ENCODE results near the gene GPR158.

GPR158 gene

DNA sequence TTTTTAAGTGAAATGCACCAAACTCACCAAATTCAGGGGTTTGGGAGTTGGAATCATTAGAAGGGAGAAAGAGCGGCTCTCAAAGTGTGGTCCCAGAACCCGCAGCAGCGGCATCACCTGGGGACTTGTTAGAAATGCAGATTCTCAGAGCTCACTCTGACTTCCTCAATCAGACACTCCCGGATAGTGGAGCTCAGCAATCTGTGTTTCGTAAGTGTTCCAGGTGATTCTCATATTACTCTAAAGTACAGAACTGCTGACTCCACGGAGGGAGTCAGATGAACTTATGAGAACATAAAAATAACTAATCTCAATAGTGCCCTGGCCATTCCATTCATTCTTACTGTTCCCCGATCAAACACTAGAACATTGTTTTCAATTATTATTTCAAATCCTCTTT lies 400.5 kb downstream of the GPR158 start:
- no peaks in the 10 kb centered on the region for H3K9me3 Mint-ChIP-seq
- no peaks in the 10 kb centered on the region for H3K4me1 Mint-ChIP-seq
- ATAC-seq (no peak), DNase-seq (no peak)
- H3K27ac Mint-ChIP-seq = no peak overlapping the region
- H3K27me3 Mint-ChIP-seq = no peaks in the 10 kb centered on the region
- no peak overlapping the region for H3K4me3 Mint-ChIP-seq

DNA sequence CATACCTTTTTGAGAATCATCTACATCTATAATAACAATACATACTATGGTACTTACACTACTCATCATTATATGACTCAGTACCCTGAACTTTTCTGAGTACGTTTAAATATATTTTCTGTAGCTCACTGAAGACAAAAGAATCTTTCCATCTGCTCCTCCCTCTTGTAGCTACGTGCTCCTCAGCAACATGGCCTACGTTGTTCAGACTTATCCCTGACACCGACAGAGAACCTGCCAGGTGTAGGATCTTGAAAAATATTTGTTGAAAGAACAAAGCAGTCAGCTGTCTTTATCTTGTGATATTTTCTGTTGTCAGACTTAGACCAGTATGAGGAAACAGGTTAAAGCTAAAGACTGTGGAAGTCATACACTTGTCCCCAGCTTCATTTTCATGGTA lies 403.3 kb downstream of the GPR158 start:
- ATAC-seq (no peak), DNase-seq (no peak)
- Mint-ChIP-seq H3K27ac (no peak overlapping the region), H3K4me1 (no peaks in the 10 kb centered on the region), H3K27me3 (no peaks in the 10 kb centered on the region), H3K9me3 (peaks cover 0 to 1% of the 10 kb centered on the region in 2 donors), H3K4me3 (no peak overlapping the region)

GRCh38 chr10:25582961-25583360 lies 408.2 kb downstream of the GPR158 start:
- no peak overlapping the region for H3K27ac Mint-ChIP-seq
- H3K4me3 Mint-ChIP-seq = no peak overlapping the region
- H3K27me3 Mint-ChIP-seq = no peaks in the 10 kb centered on the region
- H3K4me1 Mint-ChIP-seq = no peaks in the 10 kb centered on the region
- DNase-seq = no peak
- no peak for ATAC-seq
- peaks cover 6 to 7% of the 10 kb centered on the region in 2 donors for H3K9me3 Mint-ChIP-seq

GRCh38 chr10:25600651-25601050 lies 425.9 kb downstream of the GPR158 start:
- Mint-ChIP-seq H3K27me3 (no peaks in the 10 kb centered on the region), H3K4me3 (no peak overlapping the region), H3K9me3 (peaks cover 5 to 30% of the 10 kb centered on the region in 2 donors), H3K4me1 (no peaks in the 10 kb centered on the region), H3K27ac (no peak overlapping the region)
- no peak for ATAC-seq
- DNase-seq = no peak

- Mint-ChIP-seq H3K27ac (no peak overlapping the region), H3K9me3 (no peaks in the 10 kb centered on the region), H3K4me3 (no peak overlapping the region), H3K4me1 (no peaks in the 10 kb centered on the region), H3K27me3 (no peaks in the 10 kb centered on the region)
- ATAC-seq = no peak
- DNase-seq = no peak
Measured at GRCh38 chr10:25604591-25604990, 429.8 kb downstream of the GPR158 start.

- ATAC-seq = no peak
- Mint-ChIP-seq H3K27me3 (no peaks in the 10 kb centered on the region), H3K9me3 (no peaks in the 10 kb centered on the region), H3K27ac (no peak overlapping the region), H3K4me1 (no peaks in the 10 kb centered on the region), H3K4me3 (no peak overlapping the region)
- DNase-seq = no peak
Measured at GRCh38 chr10:25614652-25615051, 439.9 kb downstream of the GPR158 start.

DNA sequence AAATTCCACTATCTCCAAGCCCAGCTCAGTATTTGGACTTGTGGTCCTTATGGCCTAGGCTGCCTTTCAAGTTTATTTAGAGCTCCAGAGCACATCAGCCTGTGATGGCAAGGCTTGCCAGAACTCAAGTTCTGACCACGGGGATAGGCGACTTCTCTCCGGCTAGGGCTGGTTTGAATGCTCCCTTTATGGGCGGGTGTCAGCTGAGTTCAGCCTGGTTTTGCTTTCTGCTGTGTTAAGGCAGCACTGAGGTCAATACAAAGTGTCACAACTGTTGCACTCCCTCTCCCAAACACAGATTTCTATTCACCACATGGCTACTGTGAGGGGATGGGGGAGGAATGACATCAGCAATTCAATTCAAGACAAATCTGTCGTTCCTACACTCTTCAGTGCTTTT lies 441.1 kb downstream of the GPR158 start:
- H3K4me1 Mint-ChIP-seq = no peaks in the 10 kb centered on the region
- H3K4me3 Mint-ChIP-seq = no peak overlapping the region
- ATAC-seq (no peak), DNase-seq (no peak)
- no peaks in the 10 kb centered on the region for H3K9me3 Mint-ChIP-seq
- H3K27me3 Mint-ChIP-seq = no peaks in the 10 kb centered on the region
- no peak overlapping the region for H3K27ac Mint-ChIP-seq

GRCh38 chr10:25616903-25617592 lies 442.2 kb downstream of the GPR158 start:
- H3K27ac Mint-ChIP-seq = no peak overlapping the region
- ATAC-seq (no peak), DNase-seq (no peak)
- no peaks in the 10 kb centered on the region for H3K9me3 Mint-ChIP-seq
- peaks cover under 1% of the 10 kb centered on the region for H3K27me3 Mint-ChIP-seq
- H3K4me1 Mint-ChIP-seq = no peaks in the 10 kb centered on the region
- H3K4me3 Mint-ChIP-seq = no peak overlapping the region

DNA sequence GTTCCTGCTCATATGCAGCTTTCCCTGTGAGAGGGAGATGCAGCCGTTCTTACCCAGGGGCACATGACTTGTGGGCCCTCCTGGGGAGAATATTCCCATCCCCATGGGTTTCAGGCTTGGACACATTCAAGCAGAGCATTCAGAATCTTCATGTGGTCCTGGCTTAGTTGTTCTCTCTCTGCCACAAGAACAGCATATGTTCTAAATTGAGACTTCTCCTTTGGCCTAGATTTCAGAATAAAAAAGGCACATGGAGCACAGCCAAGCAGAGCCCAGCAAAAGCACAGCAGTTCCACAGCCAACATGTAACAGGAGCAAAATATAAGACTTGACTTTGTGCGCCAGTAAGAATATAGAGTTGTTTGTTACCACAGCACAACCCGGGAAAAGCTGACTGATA lies 452.8 kb downstream of the GPR158 start:
- H3K4me1 Mint-ChIP-seq = no peaks in the 10 kb centered on the region
- DNase-seq = no peak

GRCh38 chr10:25629333-25629732 lies 454.5 kb downstream of the GPR158 start:
- Mint-ChIP-seq H3K4me3 (no peak overlapping the region), H3K4me1 (no peaks in the 10 kb centered on the region), H3K27me3 (no peaks in the 10 kb centered on the region), H3K27ac (no peak overlapping the region), H3K9me3 (peaks cover 0 to 7% of the 10 kb centered on the region in 2 donors)
- no peak for ATAC-seq
- DNase-seq = no peak

More for the DNA sequence above, 452.8 kb downstream of the GPR158 start:
- ATAC-seq = no peak
- Mint-ChIP-seq H3K9me3 (peaks cover 0 to 7% of the 10 kb centered on the region in 2 donors), H3K27me3 (peaks cover 1% of the 10 kb centered on the region), H3K4me3 (no peak overlapping the region), H3K27ac (no peak overlapping the region)

DNA sequence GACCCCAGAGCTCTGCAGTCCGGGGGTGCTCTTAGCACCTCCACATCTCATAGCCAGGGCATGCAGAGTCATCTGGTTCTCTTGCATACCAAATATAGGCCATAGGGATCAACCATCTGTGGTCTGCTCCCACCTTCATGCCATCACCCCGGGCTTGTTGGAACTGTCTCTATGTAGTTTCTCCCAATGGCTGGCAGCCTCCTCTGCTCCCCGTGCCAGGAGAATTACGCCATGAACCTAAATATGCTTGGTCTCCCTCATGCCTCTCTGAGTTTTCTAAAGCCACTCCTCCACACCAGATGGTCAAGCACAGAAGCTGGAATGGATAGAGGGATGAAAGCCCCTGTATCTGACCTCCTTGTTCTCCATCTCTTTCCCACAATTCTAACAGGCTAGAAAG lies 456.7 kb downstream of the GPR158 start:
- Mint-ChIP-seq H3K27me3 (no peaks in the 10 kb centered on the region), H3K27ac (no peak overlapping the region), H3K4me3 (no peak overlapping the region), H3K4me1 (no peaks in the 10 kb centered on the region), H3K9me3 (peaks cover 0 to 7% of the 10 kb centered on the region in 2 donors)
- DNase-seq (no peak), ATAC-seq (no peak)

GRCh38 chr10:25632802-25633201 lies 458.0 kb downstream of the GPR158 start:
- H3K4me3 Mint-ChIP-seq = no peak overlapping the region
- no peaks in the 10 kb centered on the region for H3K4me1 Mint-ChIP-seq
- DNase-seq (no peak), ATAC-seq (no peak)
- H3K27ac Mint-ChIP-seq = no peak overlapping the region
- H3K9me3 Mint-ChIP-seq = peaks cover 0 to 7% of the 10 kb centered on the region in 2 donors
- no peaks in the 10 kb centered on the region for H3K27me3 Mint-ChIP-seq

- Mint-ChIP-seq H3K4me3 (no peak overlapping the region), H3K4me1 (no peaks in the 10 kb centered on the region), H3K27me3 (no peaks in the 10 kb centered on the region), H3K9me3 (peaks cover 0 to 7% of the 10 kb centered on the region in 2 donors), H3K27ac (no peak overlapping the region)
- DNase-seq (no peak), ATAC-seq (no peak)
Measured at GRCh38 chr10:25633542-25633941, 458.7 kb downstream of the GPR158 start.

DNA sequence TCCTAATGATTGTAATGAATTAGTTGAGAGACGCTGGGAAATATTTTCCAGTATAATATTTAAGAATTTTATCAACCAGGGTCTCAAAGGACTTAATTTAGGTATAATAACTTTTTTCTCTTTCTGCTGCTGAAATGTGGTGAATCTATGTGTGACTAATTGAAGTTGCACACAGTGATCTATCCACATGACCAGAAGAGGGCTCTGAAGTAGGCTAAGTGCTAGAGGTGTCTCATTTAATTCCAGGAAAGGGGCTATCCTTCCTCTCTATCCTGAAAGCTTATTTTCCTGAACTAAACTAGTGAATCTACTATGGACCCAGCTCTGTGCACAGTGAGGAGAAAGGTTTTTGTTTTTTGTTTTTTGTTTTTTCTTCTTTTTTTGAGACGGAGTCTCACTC lies 464.8 kb downstream of the GPR158 start:
- ATAC-seq = no peak
- H3K9me3 Mint-ChIP-seq = no peaks in the 10 kb centered on the region
- H3K27ac Mint-ChIP-seq = no peak overlapping the region
- no peak overlapping the region for H3K4me3 Mint-ChIP-seq
- no peaks in the 10 kb centered on the region for H3K27me3 Mint-ChIP-seq
- no peaks in the 10 kb centered on the region for H3K4me1 Mint-ChIP-seq
- DNase-seq = no peak

GRCh38 chr10:25641595-25641994 lies 466.8 kb downstream of the GPR158 start:
- no peak for DNase-seq
- no peak overlapping the region for H3K4me3 Mint-ChIP-seq
- ATAC-seq = no peak
- H3K4me1 Mint-ChIP-seq = no peaks in the 10 kb centered on the region
- H3K9me3 Mint-ChIP-seq = no peaks in the 10 kb centered on the region
- no peaks in the 10 kb centered on the region for H3K27me3 Mint-ChIP-seq
- H3K27ac Mint-ChIP-seq = no peak overlapping the region

DNA sequence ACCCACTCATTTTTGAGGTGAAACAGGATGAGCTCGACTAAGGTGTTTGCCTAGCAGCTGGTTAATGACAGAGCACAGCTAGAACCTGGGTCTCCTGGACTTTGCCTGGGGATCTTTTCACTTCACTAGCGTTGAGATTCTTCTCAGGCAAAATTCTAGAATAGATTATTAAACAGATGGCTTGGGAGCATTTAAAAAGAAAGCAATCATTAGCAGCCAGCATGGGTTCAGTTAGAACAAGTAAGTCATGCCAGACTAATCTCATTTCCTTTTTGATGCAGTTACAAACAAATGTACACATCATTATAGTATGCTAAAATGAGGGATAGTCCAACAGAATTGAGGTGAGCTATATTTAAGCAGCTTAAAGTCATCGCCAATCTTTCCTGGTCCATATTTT lies 467.9 kb downstream of the GPR158 start:
- no peaks in the 10 kb centered on the region for H3K27me3 Mint-ChIP-seq
- H3K9me3 Mint-ChIP-seq = no peaks in the 10 kb centered on the region
- ATAC-seq = no peak
- H3K27ac Mint-ChIP-seq = no peak overlapping the region
- DNase-seq = no peak
- H3K4me3 Mint-ChIP-seq = no peak overlapping the region
- no peaks in the 10 kb centered on the region for H3K4me1 Mint-ChIP-seq

DNA sequence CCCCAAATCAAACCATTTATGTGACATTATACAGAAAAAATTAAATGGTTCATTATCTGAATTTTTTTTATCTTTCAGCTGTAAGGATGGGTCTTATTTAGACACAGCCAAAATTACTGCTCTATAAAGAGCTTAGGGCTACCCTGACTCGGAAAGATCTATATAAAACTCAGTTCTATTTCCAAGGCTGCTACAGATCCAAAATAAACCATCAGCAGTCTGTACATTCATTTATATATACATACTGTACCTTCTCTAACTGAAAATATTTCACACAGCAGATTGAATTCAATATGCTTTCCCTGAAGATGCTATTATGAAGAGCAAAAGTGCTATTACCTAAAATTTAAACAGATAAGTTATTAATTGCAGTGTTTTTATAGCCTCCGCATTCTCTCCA lies 471.6 kb downstream of the GPR158 start:
- H3K27me3 Mint-ChIP-seq = no peaks in the 10 kb centered on the region
- ATAC-seq = no peak
- H3K4me3 Mint-ChIP-seq = no peak overlapping the region
- no peak overlapping the region for H3K27ac Mint-ChIP-seq
- H3K4me1 Mint-ChIP-seq = no peaks in the 10 kb centered on the region
- H3K9me3 Mint-ChIP-seq = no peaks in the 10 kb centered on the region
- no peak for DNase-seq
